Neural cell (in vitro differentiated cells): ENCODE measurements around the gene TBC1D2. TPM values are rescaled to one million over a fixed set of nuclear protein-coding genes. Genes with fewer than 3 reads are reported as not detected.

Experiments
- H2AFZ ChIP-seq: fragments of 200-600, 300-800 bp; sonication (generic), shearing (Covaris generic); 2 replicates; pipeline ENCODE4 v1.6.0; 2014; ENCODE audit warnings: low read depth, mild to moderate bottlenecking, antibody characterized with exemption, low read length, moderate library complexity
- H3F3A ChIP-seq: fragments of 200-600 bp; shearing (Covaris generic); 2 replicates; pipeline ENCODE4 v1.6.1; 2016; ENCODE audit warnings: mild to moderate bottlenecking, moderate library complexity, mixed read lengths, antibody characterized with exemption, low read length; ENCODE audit not compliant: insufficient read depth, poor library complexity, severe bottlenecking
- H3K27ac ChIP-seq: fragments of 200-600, 300-800 bp; sonication (generic), shearing (Covaris generic); 2 replicates; pipeline ENCODE4 v1.5.1; 2014; ENCODE audit warnings: mild to moderate bottlenecking, low read length, moderate library complexity
- H3K27me3 ChIP-seq: fragments of 300-800, 200-600 bp; sonication (generic), shearing (Covaris generic); 2 replicates; pipeline ENCODE4 v1.6.0; 2014; ENCODE audit warnings: mild to moderate bottlenecking, low read depth, low read length, moderate library complexity; ENCODE audit not compliant: insufficient read depth
- H3K36me3 ChIP-seq: fragments of 300-800, 200-600 bp; sonication (generic), shearing (Covaris generic); 2 replicates; pipeline ENCODE4 v1.5.1; 2014; ENCODE audit warnings: mild to moderate bottlenecking, antibody characterized with exemption, low read length, moderate library complexity; ENCODE audit not compliant: insufficient read depth
- H3K4me2 ChIP-seq: fragments of 300-800, 200-600 bp; sonication (generic), shearing (Covaris generic); 2 replicates; pipeline ENCODE4 v1.6.0; 2014; ENCODE audit warnings: mild to moderate bottlenecking, low read length
- H3K4me3 ChIP-seq: fragments of 300-800, 200-600 bp; sonication (generic), shearing (Covaris generic); 2 replicates; pipeline ENCODE4 v1.5.1; 2014; ENCODE audit warnings: mild to moderate bottlenecking, low read length, moderate library complexity
- H3K79me2 ChIP-seq: fragments of 200-600 bp; shearing (Covaris generic); replicated peaks from 2 replicates; pipeline ENCODE4 v1.6.0; 2014; ENCODE audit warnings: mild to moderate bottlenecking, low read length, moderate library complexity; ENCODE audit not compliant: insufficient read depth
- H3K9ac ChIP-seq: fragments of 300-800, 200-600 bp; sonication (generic), shearing (Covaris generic); 2 replicates; pipeline ENCODE4 v1.6.1; 2016; ENCODE audit warnings: mild to moderate bottlenecking, low read length, mixed read lengths
- H3K9me2 ChIP-seq: fragments of 200-600 bp; shearing (Covaris generic); 2 replicates; pipeline ENCODE4 v1.6.1; 2016; ENCODE audit warnings: mild to moderate bottlenecking, low read length, mixed read lengths; ENCODE audit not compliant: insufficient read depth
- H3K9me3 ChIP-seq: fragments of 200-600, 300-800 bp; sonication (generic), shearing (Covaris generic); 2 replicates; pipeline ENCODE4 v1.6.1; 2016; ENCODE audit warnings: mild to moderate bottlenecking, mixed run types, low read length, moderate library complexity, mixed read lengths
- H4K20me1 ChIP-seq: fragments of 200-600 bp; shearing (Covaris generic); 2 replicates; pipeline ENCODE4 v1.6.1; 2016; ENCODE audit warnings: mild to moderate bottlenecking, mixed run types; ENCODE audit not compliant: insufficient read depth
- CTCF ChIP-seq: fragments of 450-650 bp; IDR thresholded peaks from 2 replicates; pipeline ENCODE4 v1.5.1; 2014; ENCODE audit warnings: antibody characterized with exemption, mild to moderate bottlenecking, moderate library complexity; ENCODE audit not compliant: poor library complexity, severe bottlenecking
- EP300 ChIP-seq: fragments of 450-650 bp; conservative IDR thresholded peaks from 2 replicates; pipeline ENCODE4 v1.6.1; 2014; ENCODE audit warnings: antibody characterized with exemption, mild to moderate bottlenecking, moderate library complexity; ENCODE audit not compliant: poor library complexity, severe bottlenecking
- EZH2 ChIP-seq: fragments of 200-600, 300-800 bp; shearing (Covaris generic), sonication (generic); IDR thresholded peaks from 2 replicates; pipeline ENCODE4 v1.6.1; 2014; ENCODE audit warnings: antibody characterized with exemption, low read length, borderline replicate concordance, mild to moderate bottlenecking; ENCODE audit not compliant: insufficient read depth, poor library complexity, severe bottlenecking
- MXI1 ChIP-seq: fragments of 450-650 bp; conservative IDR thresholded peaks from 2 replicates; pipeline ENCODE4 v1.6.1; 2014; ENCODE audit warnings: antibody characterized with exemption, mild to moderate bottlenecking; ENCODE audit not compliant: poor library complexity, severe bottlenecking
- POLR2AphosphoS5 ChIP-seq: IDR thresholded peaks from 2 replicates; pipeline ENCODE4 v1.6.1; 2012
- RAD21 ChIP-seq: fragments of 450-650 bp; conservative IDR thresholded peaks from 2 replicates; pipeline ENCODE4 v1.6.1; 2014; ENCODE audit warnings: antibody characterized with exemption, mild to moderate bottlenecking, moderate library complexity
- REST ChIP-seq: IDR thresholded peaks from 2 replicates; pipeline ENCODE4 v1.6.1; 2012; ENCODE audit warnings: borderline replicate concordance
- SMC3 ChIP-seq: fragments of 450-650 bp; conservative IDR thresholded peaks from 2 replicates; pipeline ENCODE4 v1.6.1; 2014; ENCODE audit warnings: antibody characterized with exemption, mild to moderate bottlenecking, moderate library complexity; ENCODE audit not compliant: poor library complexity
- TAF1 ChIP-seq: IDR thresholded peaks from 2 replicates; pipeline ENCODE4 v1.6.1; 2012; ENCODE audit warnings: low read depth
- polyA plus RNA-seq: library from polyadenylated mRNA; depleted of rRNA; stranded (reverse); fragments of >200 nt; gene quantifications from 2 replicates; pipeline ENCODE4 v1.2.3, GENCODE V29; 2014

Gene TBC1D2
- polyA plus RNA-seq, 1 donor from 2014 or later = 4.1 TPM

GRCh38 chr9:98159301-98159700 is 96.1 kb downstream of the TBC1D2 start:
- Histone ChIP-seq H3K9ac (no peak overlapping the region), H3F3A (no peaks in the 10 kb centered on the region), H3K27me3 (no peaks in the 10 kb centered on the region), H3K4me2 (no peak overlapping the region), H3K36me3 (no peaks in the 10 kb centered on the region), H3K4me3 (no peak overlapping the region), H3K79me2 (no peaks in the 10 kb centered on the region), H2AFZ (no peak overlapping the region), H3K27ac (no peak overlapping the region), H3K9me3 (no peaks in the 10 kb centered on the region), H3K9me2 (no peaks in the 10 kb centered on the region), H4K20me1 (no peaks in the 10 kb centered on the region)
- no peak for TF ChIP-seq MXI1
- no peak for TF ChIP-seq REST
- TF ChIP-seq RAD21 = no peak
- TF ChIP-seq CTCF = no peak

GRCh38 chr9:98158071-98158831 is 97.2 kb downstream of the TBC1D2 start:
- Histone ChIP-seq H3K9ac (no peak overlapping the region), H3K79me2 (no peaks in the 10 kb centered on the region), H3K27ac (no peak overlapping the region), H3K4me2 (no peak overlapping the region), H3K9me3 (no peaks in the 10 kb centered on the region), H4K20me1 (no peaks in the 10 kb centered on the region), H2AFZ (no peak overlapping the region), H3K4me3 (no peak overlapping the region), H3K9me2 (no peaks in the 10 kb centered on the region), H3F3A (no peaks in the 10 kb centered on the region), H3K36me3 (no peaks in the 10 kb centered on the region), H3K27me3 (no peaks in the 10 kb centered on the region)
- TF ChIP-seq EZH2 (no peak), RAD21 (no peak), SMC3 (no peak), POLR2AphosphoS5 (no peak)

- no peak overlapping the region for H3K4me3 ChIP-seq
- no peak for TF ChIP-seq TAF1
- no peak for TF ChIP-seq CTCF
- no peak for TF ChIP-seq REST
- no peak for TF ChIP-seq EZH2
- TF ChIP-seq RAD21 = no peak
- no peak for TF ChIP-seq SMC3
- no peak for TF ChIP-seq EP300
- no peak for TF ChIP-seq MXI1
- no peak for TF ChIP-seq POLR2AphosphoS5
- H3K27ac ChIP-seq = no peak overlapping the region
- H3K36me3 ChIP-seq = no peaks in the 10 kb centered on the region
- H3K79me2 ChIP-seq = no peaks in the 10 kb centered on the region
- H3K9me2 ChIP-seq = no peaks in the 10 kb centered on the region
- H3K4me2 ChIP-seq = no peak overlapping the region
- H3F3A ChIP-seq = no peaks in the 10 kb centered on the region
- H3K9ac ChIP-seq = no peak overlapping the region
- H4K20me1 ChIP-seq = no peaks in the 10 kb centered on the region
- no peaks in the 10 kb centered on the region for H3K27me3 ChIP-seq
- no peak overlapping the region for H2AFZ ChIP-seq
- no peaks in the 10 kb centered on the region for H3K9me3 ChIP-seq
These were observed 98.1 kb downstream of the TBC1D2 start for GRCh38 chr9:98157372-98157771.
